ENCODE measurements around the gene MARS1. TPM values are rescaled to one million over a fixed set of nuclear protein-coding genes. Genes with fewer than 3 reads are reported as not detected.

The MARS1 gene
- total RNA-seq, 2 experiments from 2014 or later: 389 to 583 TPM

- Mint-ChIP-seq H3K36me3 (ENCODE audit: low read depth) (peaks cover 35% of the 10 kb centered on the region), H3K9me3 (ENCODE audit: low read depth) (no peaks in the 10 kb centered on the region), H3K4me1 (peaks cover 44% of the 10 kb centered on the region), H3K27ac (peak overlapping the region; percentile 88), H3K4me3 (peak overlapping the region; percentile 96), H3K27me3 (no peaks in the 10 kb centered on the region)
- DNase-seq (peak; percentile 33), ATAC-seq (no peak)
- intact Hi-C loops (cut with DNase I, micrococcal nuclease): loop anchor here (2.0 to 5.0 kb wide), 6 partner anchors 221 to 1552 kb away; partner anchors contain the start of genes CDK4 (in 1 of the 2), CTDSP2 (in 1 of the 2), RAB5B (in 1 of the 2) and RPL41 (in 1 of the 2)
- CTCF ChIA-PET: interaction anchor here (0.6 to 2.2 kb wide), 7 partner anchors 9 to 70 kb away, joined by 3 to 6 read pairs (median 3); no protein-coding TSS in a partner anchor
- POLR2A ChIA-PET: interaction anchor here (0.5 to 0.6 kb wide), 2 partner anchors 184 to 281 kb away, joined by 3 to 4 read pairs; no protein-coding TSS in a partner anchor
Measured at GRCh38 chr12:57523706-57524614, 36.1 kb downstream of the MARS1 start.

GRCh38 chr12:57524814-57525614, 37.1 kb downstream of the MARS1 start:
- Mint-ChIP-seq H3K27me3 (no peaks in the 10 kb centered on the region), H3K4me3 (no peak overlapping the region), H3K4me1 (peaks cover 38% of the 10 kb centered on the region), H3K36me3 (ENCODE audit: low read depth) (peaks cover 33% of the 10 kb centered on the region), H3K9me3 (ENCODE audit: low read depth) (no peaks in the 10 kb centered on the region), H3K27ac (no peak overlapping the region)
- ChIA-PET POLR2A (interaction anchor here (0.6 to 0.9 kb wide), 3 partner anchors 8 to 454 kb away, joined by 3 to 5 read pairs (median 3); no protein-coding TSS in a partner anchor), CTCF (interaction anchor here (0.6 to 2.2 kb wide), 4 partner anchors 8 to 67 kb away, joined by 3 to 6 read pairs (median 4); no protein-coding TSS in a partner anchor)
- DNase-seq (no peak), ATAC-seq (no peak)
- intact Hi-C loops (cut with DNase I, micrococcal nuclease): loop anchor here (5.0 kb wide), 4 partner anchors 227 to 1553 kb away; partner anchors contain the start of genes CDK4 (in 1 of the 2), RAB5B (in 1 of the 2), RPL41 (in 1 of the 2) and ZC3H10 (in 1 of the 2)

GRCh38 chr12:57525615-57526383, 37.9 kb downstream of the MARS1 start:
- no peak overlapping the region for H3K4me3 Mint-ChIP-seq

GRCh38 chr12:57526477-57527126, 38.7 kb downstream of the MARS1 start:
- Mint-ChIP-seq H3K36me3 (ENCODE audit: low read depth) (peaks cover 38% of the 10 kb centered on the region), H3K27me3 (no peaks in the 10 kb centered on the region), H3K4me1 (peaks cover 30% of the 10 kb centered on the region), H3K4me3 (no peak overlapping the region), H3K27ac (no peak overlapping the region), H3K9me3 (ENCODE audit: low read depth) (no peaks in the 10 kb centered on the region)
- DNase-seq (no peak), ATAC-seq (no peak)
- intact Hi-C loops (cut with DNase I, micrococcal nuclease): no loop called here
- POLR2A ChIA-PET: interaction anchor here (0.8 to 0.9 kb wide), 2 partner anchors 12 to 20 kb away, joined by 3 to 5 read pairs; no protein-coding TSS in a partner anchor
- CTCF ChIA-PET: interaction anchor here (1.4 kb wide), 1 partner anchor 8 kb away, joined by 4 read pairs; no protein-coding TSS in a partner anchor

More at GRCh38 chr12:57525615-57526383, 37.9 kb downstream of the MARS1 start:
- no peak overlapping the region for H3K27ac Mint-ChIP-seq
- ChIA-PET POLR2A (interaction anchor here (0.8 to 0.9 kb wide), 3 partner anchors 9 to 21 kb away, joined by 3 to 5 read pairs (median 3); no protein-coding TSS in a partner anchor), CTCF (interaction anchor here (1.4 kb wide), 1 partner anchor 8 kb away, joined by 4 read pairs; no protein-coding TSS in a partner anchor)
- DNase-seq (no peak), ATAC-seq (no peak)
- intact Hi-C loops (cut with DNase I, micrococcal nuclease): no loop called here
- H3K9me3 Mint-ChIP-seq (ENCODE audit: low read depth): no peaks in the 10 kb centered on the region
- H3K4me1 Mint-ChIP-seq: peaks cover 38% of the 10 kb centered on the region
- H3K36me3 Mint-ChIP-seq (ENCODE audit: low read depth): peaks cover 36% of the 10 kb centered on the region
- no peaks in the 10 kb centered on the region for H3K27me3 Mint-ChIP-seq

GRCh38 chr12:57527184-57527583, 39.3 kb downstream of the MARS1 start:
- peak overlapping the region; percentile 47 for H3K27ac Mint-ChIP-seq

GRCh38 chr12:57528176-57528575, 40.3 kb downstream of the MARS1 start:
- DNase-seq: no peak
- H3K36me3 Mint-ChIP-seq (ENCODE audit: low read depth): peaks cover 53% of the 10 kb centered on the region
- no peak overlapping the region for H3K4me3 Mint-ChIP-seq
- intact Hi-C loops (cut with DNase I, micrococcal nuclease): no loop called here
- H3K9me3 Mint-ChIP-seq (ENCODE audit: low read depth): no peaks in the 10 kb centered on the region
- ChIA-PET CTCF (interaction anchor here (0.6 kb wide), 1 partner anchor 57 kb away, joined by 4 read pairs; no protein-coding TSS in a partner anchor), POLR2A (no interaction called here)
- no peaks in the 10 kb centered on the region for H3K27me3 Mint-ChIP-seq
- H3K27ac Mint-ChIP-seq: no peak overlapping the region
- H3K4me1 Mint-ChIP-seq: peaks cover 23% of the 10 kb centered on the region
- ATAC-seq: no peak

More at GRCh38 chr12:57527184-57527583, 39.3 kb downstream of the MARS1 start:
- intact Hi-C loops (cut with DNase I, micrococcal nuclease): no loop called here
- Mint-ChIP-seq H3K27me3 (no peaks in the 10 kb centered on the region), H3K9me3 (ENCODE audit: low read depth) (no peaks in the 10 kb centered on the region), H3K4me3 (no peak overlapping the region), H3K4me1 (peaks cover 24% of the 10 kb centered on the region), H3K36me3 (ENCODE audit: low read depth) (peaks cover 43% of the 10 kb centered on the region)
- CTCF ChIA-PET: no interaction called here
- POLR2A ChIA-PET: no interaction called here
- DNase-seq (no peak), ATAC-seq (no peak)

- ATAC-seq: no peak
- Mint-ChIP-seq H3K36me3 (ENCODE audit: low read depth) (peaks cover 51% of the 10 kb centered on the region), H3K27ac (no peak overlapping the region), H3K4me1 (peaks cover 15% of the 10 kb centered on the region), H3K4me3 (no peak overlapping the region), H3K27me3 (no peaks in the 10 kb centered on the region), H3K9me3 (ENCODE audit: low read depth) (no peaks in the 10 kb centered on the region)
- DNase-seq: no peak
- intact Hi-C loops (cut with DNase I, micrococcal nuclease): no loop called here
- CTCF ChIA-PET: no interaction called here
- POLR2A ChIA-PET: interaction anchor here (0.8 kb wide), 1 partner anchor 27 kb away, joined by 4 read pairs; no protein-coding TSS in a partner anchor
Measured at GRCh38 chr12:57528831-57529555, 41.1 kb downstream of the MARS1 start.

GRCh38 chr12:57529831-57530230, 42.0 kb downstream of the MARS1 start:
- POLR2A ChIA-PET: interaction anchor here (2.0 kb wide), 1 partner anchor 17 kb away, joined by 4 read pairs; the partner anchor contains the start of gene DCTN2
- H3K36me3 Mint-ChIP-seq (ENCODE audit: low read depth): peaks cover 47% of the 10 kb centered on the region
- CTCF ChIA-PET: no interaction called here
- H3K27me3 Mint-ChIP-seq: no peaks in the 10 kb centered on the region
- no peak for ATAC-seq
- intact Hi-C loops (cut with DNase I, micrococcal nuclease): no loop called here
- H3K9me3 Mint-ChIP-seq (ENCODE audit: low read depth): no peaks in the 10 kb centered on the region
- H3K27ac Mint-ChIP-seq: no peak overlapping the region
- H3K4me1 Mint-ChIP-seq: peaks cover 8% of the 10 kb centered on the region
- H3K4me3 Mint-ChIP-seq: no peak overlapping the region
- no peak for DNase-seq

GRCh38 chr12:57530396-57531142, 42.7 kb downstream of the MARS1 start:
- H3K4me3 Mint-ChIP-seq: no peak overlapping the region
- ChIA-PET CTCF (interaction anchor here (0.7 kb wide), 2 partner anchors 8 to 56 kb away, joined by 3 read pairs; no protein-coding TSS in a partner anchor), POLR2A (interaction anchor here (0.5 to 2.0 kb wide), 2 partner anchors 17 to 28 kb away, joined by 3 to 4 read pairs; partner anchors contain the start of gene DCTN2)
- intact Hi-C loops (cut with DNase I, micrococcal nuclease): no loop called here
- H3K27me3 Mint-ChIP-seq: no peaks in the 10 kb centered on the region
- no peak for ATAC-seq
- H3K4me1 Mint-ChIP-seq: peaks cover 2% of the 10 kb centered on the region
- DNase-seq: no peak
- peaks cover 52% of the 10 kb centered on the region for H3K36me3 Mint-ChIP-seq (ENCODE audit: low read depth)
- no peaks in the 10 kb centered on the region for H3K9me3 Mint-ChIP-seq (ENCODE audit: low read depth)
- H3K27ac Mint-ChIP-seq: no peak overlapping the region

Measured in activated CD4-positive, alpha-beta T cell treated with anti-CD3 and anti-CD28 coated beads for 36 hours (primary cell).